CD4-positive, alpha-beta T cell treated with Interleukin-6 for 4 hours (primary cell): ENCODE results near the gene PSKH1.
"Not testable (repeated sequence)": the region's sequence is repeated elsewhere in the genome, so short reads cannot be mapped to it uniquely, and the experiment has no call there.

ENCODE experiments used
- DNase-seq: peaks from one replicate; pipeline ENCODE4 v3.0.0-alpha.2; 2020; ENCODE audit warnings: mixed read lengths

Gene PSKH1

DNA sequence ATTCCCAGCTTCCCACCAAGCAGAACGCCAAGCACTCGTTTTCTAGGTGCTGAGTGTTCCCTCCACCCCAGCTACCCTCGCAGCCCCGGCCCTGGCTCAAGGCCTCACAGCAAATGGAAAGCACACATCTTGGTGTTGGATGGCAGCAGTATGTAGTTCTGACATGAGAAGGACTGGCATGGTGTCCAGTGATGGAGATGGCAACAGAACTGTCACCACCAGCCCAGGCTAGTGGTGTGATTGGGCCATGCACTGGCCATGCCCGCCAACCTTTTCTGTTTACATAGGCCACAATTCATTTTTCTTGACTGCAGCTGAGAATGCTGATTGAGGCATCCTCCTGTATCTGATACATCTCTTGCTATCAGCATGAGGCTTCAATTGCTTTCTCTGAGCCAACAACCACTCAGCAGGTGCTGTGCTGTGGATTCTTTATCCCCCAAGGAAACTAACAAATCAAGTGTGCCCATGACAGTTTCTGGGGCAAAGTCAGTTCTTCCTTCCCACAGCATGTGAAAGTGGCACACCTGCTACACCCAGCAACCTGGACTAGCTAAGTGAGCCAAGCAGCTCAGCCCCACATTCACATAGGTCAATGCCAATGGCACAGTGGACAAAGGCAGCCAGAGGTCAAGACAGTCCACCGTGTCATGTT is 71.5 kb downstream of the PSKH1 start:
- no peak for DNase-seq

DNA sequence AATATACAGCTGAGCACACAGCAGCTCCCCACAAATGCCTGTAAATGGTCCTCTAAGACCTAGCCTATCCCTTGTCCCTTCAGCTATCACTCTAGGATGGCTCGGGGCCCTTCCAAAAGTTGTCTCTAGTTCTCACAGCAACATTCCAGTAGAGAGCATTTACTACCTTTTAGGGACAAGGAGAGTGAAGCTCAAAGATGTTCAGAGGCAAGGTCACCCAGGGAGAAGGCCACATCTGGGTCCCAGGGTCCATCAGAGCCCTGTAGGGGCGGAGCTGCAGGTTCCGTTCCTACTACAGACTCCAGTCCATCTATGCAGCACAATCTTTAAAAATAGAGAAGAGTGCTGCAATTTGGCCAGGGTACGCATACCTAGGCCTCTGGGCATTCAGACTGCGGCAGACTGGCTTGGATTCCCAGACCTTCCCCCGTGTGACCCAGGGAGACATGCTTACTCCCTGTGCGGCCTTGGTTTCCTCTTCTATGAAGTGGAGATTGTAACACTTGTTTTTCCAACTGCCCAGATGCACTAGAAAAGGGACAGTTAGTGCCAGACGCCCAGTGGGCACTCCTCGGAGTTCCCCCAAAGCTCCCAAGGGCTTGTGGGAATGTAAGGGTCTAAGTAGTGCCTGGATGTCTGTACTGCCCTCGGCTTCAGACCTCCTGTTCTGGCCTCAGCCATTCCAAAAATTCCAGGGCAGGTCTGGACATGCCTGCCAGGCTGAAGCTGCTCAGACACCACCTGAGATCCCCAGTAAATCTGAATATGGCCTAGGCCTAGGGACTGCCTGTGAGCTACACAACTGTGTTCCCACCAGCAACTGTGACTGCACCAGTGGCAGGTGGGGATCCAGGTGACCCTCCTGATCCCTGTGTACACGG is 72.9 kb downstream of the PSKH1 start:
- no peak for DNase-seq

DNA sequence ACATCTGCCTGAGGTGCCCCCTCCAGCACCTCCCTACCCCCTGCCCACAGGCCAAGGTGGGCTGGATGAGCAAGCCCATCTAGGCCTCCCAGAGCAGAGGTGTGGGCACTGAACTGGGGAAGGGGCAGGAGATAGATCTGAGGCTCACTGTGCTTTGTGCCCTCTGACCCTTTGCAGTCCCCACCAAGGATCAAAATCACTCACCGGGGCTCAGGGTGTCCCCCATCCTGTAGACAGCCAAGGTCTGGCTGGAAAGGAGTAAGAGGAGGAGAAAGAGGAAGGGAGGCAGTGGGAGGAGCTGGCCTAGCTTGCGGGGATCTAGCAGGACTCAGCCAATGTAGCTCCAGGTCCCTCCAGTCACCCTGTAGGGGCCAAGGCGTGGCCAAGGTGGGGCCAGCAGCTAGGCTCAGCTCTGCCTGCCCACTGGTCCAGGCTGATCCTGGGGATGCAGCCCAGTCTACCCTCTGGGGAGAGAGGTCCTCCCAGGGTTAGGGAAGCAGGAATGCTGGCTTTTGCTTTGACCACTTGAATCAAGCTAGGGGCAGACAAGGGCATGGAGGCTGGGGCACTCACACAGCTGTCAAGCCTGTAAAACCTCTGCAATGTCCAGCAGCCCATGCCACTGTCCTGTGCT is 73.6 kb downstream of the PSKH1 start:
- no peak for DNase-seq

DNA sequence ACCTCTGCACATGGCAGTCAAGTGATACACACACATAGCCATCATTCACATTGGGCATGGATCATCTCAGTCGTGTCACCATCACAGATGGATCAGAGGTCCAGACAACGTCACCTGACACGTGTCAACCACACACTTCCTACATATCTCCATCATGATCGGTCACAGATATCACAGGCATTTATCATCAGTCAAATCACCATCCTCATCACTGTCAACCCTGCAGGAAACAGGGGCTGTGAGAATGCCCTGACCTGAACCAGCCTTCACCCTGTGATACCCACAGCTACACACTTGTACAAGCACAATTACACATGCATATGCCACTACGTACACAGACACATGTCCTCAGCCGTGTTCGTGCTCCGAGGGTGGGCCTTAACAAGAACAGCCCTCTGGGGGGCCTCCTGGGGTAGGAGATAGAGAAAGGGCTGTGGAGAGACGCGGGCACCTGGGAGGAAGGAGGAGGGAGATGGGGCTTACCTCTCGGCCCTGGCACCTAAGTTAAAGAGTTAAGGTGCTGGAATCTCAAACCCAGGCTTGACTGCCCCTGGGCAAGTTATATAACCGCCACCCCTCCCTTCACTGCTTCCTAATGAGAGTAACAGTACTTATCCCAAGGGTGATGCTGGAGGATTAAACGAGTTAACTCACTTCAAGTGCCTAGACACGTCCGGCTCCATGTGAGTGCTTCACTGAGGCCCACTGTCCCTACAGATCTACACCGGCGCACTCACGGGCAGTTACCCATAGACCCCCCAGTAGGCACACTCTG is 74.3 kb downstream of the PSKH1 start:
- DNase-seq, result peak; percentile 27

DNA sequence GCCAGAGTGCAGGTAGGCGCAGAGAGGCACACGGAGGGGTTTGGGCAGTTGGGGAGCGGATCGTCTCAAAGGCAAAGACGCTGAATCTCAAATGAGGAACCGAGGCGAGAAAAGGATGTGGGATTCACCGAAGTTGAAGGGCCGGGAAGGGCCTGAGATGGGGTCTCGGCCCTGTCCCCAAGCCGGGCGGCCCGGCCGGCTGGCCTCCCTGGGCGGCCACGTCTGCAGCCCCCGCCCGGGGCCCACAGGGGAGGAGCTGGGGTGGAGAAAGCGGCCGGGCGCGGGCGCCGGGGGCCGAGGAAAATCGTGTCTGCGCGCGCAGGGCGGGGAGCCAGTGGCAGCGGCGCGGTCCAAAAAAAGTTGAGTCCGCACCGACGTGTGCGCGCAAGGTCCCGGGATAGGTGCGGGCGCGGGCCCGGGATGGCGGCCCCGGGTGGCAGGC is 74.9 kb downstream of the PSKH1 start:
- DNase-seq, result peak; percentile 34

DNA sequence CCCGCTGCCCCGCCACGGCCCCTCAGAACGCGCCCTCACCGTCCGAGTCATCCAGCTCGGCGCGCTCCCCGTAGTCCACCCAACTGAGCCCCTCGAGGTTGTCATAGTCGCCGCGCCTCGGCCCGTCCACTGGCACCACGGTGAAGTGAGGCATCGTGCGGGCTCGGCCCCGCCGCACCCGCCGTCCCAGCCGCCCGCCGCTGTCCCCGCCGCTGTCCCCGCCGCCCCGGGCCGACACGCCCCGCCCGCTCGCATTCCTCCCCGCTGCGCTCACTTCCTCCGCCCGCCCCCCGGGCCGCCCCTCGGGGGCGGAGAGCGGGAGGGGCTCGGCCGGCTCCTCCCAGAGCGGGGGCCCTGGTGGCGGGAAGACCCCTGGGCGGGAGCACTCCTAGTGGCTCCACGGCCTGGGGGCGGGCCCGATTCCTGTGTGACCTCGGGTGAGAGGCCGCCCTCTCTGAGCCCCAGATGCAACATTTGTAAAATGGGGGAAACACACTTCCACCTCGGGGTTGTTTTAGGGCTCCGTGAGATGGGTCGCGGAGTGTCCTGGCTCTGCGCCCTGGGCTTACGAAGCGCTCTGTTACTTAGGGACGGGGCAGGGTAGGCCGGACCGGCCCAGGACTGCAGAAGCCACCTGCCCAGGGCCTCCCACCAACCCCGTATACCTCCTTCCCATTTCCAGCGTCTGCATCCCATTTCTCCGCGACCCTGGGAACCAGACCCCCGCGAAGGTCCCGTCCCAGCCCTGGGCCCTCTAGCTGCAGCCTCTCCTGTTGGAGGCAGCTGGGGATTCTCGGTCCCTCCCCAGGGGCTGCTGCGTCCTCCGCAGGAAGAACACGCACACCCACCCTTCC is 75.6 kb downstream of the PSKH1 start, which contains the start of gene SLC12A4:
TSS of gene SLC12A4 (minus strand) at position 238 of the 854 bp plus-strand sequence. CDS start at position 154, 84 bp downstream.
- peak; percentile 86 for DNase-seq

DNA sequence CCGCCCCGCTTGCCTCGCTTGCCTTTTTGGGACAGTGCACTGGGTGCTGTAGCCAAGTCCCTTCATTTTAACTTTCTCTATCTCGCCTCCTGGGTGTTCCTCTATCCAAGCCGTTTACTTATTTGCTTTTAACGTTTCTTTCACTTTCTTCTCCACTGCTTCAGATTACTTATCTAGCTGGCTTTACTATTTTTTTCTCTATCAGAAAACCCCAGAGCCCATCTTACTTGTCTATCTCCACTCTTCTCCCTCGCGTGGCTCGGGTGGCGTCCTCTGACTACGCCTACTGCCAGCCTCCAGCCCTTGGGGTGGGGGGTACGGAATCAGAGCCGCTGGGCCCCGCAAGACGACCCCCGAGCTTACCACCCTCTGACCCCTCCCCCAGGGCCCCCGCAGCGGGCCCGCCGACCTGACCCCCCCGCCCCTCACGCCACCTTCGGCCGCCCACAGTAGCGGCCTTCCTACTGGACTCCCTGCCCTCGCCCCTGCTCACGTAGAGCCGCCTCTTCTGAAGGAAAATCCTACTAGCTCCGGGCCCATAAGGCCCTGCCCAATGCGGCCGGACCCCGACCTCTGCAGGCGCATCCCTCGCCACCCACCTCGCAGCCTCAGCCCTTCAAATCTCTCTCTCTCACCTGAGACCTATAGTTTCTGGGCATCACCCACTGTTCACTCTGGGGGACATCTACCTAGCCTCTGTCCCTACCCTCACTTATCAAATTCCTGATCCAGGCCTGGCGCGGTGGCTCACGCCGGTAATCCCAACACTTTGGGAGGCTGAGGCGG is 76.4 kb downstream of the PSKH1 start:
- peak; percentile 8 for DNase-seq

DNA sequence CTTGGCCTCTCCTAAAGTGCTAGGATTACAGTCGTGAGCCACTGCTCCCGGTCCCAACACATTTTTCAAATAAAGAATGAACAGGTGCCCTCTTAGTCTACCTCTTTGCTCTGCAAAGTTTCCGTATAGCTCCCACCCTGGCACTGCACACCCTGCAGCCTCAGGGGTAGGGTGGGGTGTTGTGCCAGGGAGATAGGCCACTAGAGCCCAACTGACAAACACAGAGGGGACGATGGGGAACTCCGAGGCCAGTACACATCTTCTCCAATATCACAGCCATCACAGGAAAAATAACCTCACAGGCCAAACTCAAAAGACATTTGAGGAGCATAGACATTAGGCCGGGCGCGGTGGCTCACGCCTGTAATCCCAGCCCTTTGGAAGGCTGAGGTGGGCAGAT is 78.1 kb downstream of the PSKH1 start:
- no peak for DNase-seq

DNA sequence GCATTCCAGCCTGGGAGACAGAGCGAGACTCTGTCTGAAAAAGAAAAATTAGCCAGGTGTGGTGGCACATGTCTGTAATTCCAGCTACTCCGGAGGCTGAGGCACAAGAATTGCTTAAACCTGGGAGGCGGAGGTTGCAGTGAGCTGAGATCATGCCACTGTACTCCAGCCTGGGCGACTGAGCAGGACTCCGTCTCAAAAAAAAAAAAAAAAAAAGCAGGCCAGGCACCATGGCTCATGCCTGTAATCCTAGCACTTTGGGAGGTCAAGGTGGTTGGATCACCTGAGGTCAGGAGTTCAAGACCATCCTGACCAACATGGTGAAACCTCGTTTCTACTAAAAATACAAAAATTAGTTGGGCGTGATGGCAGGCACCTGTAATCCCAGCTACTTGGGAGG is 79.2 kb downstream of the PSKH1 start:
- DNase-seq, result not testable (repeated sequence)

DNA sequence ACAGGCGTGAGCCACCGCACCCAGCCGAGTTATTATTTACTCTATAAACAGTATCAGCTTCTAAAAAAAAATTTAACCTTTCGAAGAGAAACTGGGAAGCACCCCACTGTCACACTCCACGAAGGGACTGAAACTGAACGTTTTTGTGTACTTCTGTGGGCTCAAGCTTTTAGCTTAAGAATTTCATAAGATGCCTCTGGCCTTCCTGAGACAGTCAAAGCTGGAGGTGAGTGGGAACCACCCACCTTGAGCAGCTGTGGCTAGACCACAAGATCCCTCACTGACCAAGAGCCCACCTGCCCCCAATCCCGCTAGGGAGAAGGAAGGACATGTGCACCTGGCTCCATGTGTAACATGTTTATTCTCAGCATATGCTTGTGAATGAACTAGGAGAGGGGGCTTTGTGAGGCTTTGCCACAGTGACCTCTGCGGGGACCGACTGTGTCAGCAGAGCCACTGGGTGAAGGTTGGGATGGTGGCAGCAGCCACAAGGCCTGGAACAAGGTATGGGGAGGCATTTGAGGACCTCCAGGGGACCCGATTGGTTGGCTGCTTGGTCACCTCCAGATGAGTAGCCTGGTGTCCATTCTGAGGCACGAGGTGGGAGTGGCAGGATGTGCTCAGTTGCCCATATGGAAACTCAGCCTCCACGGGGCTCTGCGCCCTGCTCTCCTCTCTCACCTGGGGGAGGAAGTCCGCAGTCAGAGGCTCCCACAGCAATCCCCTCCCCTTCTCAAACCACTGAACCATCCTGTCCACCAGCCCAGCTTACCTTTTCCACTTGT is 82.5 kb downstream of the PSKH1 start:
- DNase-seq, result no peak

DNA sequence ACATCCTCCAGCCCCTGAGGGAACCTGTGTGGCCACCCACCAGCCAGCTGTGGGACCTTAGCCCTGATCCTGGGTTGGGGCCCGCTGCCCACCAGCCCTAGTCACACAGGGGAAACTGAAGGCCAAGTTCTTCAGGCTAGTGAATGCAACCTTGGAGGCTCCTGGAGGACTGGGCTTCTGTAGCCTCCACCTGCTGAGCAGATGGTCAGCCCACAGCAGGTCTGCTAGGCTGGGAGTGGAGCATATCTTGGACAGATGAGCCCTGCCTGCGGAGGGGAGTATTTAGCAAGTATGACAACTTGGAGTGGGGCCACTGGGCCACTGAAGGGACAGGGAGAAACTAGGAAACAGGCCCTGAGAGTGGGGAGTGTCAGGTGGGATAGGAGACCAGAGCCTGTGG is 83.2 kb downstream of the PSKH1 start:
- DNase-seq, result no peak

DNA sequence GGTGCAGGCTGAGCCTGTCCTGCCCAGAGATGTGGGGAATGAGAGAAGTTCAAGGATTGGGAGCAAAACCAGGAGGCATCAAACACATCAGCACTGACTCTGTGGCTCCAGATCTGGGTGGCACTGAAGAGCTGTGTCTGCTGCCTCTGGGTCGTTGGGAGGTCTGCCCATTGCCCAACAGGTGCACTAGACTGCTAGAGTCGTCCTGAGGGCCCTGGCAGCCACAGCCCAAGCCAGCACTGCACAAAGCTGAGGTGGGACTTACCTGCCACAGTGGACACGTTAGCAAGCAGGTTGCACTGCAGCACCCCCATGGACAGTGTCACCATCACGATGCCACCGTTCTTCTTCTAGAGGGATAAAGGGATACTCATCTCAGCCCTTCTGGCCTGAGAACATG is 84.0 kb downstream of the PSKH1 start:
- DNase-seq, result no peak

DNA sequence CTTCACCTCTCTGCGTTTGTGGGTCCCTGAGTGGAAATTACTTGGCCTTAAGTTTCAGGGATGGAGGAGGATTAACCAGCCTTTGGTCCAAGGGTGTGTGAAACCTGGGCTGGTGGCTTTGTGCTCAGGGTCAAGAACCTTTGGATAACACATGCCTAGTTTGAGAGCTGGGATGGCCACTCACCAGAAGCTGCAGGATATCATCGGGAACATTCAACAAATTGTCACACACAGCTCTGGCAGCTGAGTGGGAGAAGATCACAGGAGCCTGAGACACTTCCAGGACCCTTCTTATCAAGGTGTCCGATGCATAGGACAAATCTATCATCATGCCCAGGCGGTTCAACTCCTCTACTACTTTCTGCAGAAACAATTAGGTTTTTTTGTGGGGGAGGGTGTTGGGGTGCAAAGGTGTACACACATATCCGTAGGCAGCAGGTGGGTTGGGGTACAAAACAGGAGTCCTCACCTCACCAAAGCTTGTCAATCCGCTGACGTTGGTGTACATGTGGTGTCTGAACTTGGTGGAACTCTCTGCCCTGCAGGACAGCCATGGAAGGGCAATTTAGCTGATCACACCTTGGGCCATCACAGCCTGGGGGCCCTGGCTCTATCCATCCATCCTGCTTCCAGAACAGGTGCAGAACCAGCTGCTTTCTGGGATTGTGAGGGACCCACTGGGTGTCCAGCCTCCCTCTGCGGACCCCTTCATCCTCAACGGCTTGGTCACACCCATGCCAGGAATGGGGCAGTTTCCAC is 84.6 kb downstream of the PSKH1 start:
- DNase-seq, result no peak
